Right lung (tissue), 5 donors: ENCODE data around the gene PKHD1. TPM values are rescaled to one million over a fixed set of nuclear protein-coding genes. Genes with fewer than 3 reads are reported as not detected.
A peak's percentile ranks its signal among the peaks of the same experiment; 100 is the strongest.

Experiments
- DNase-seq, 2 donors: peaks; one replicate each; pipeline ENCODE4 v3.0.0-alpha.2; 2013
- polyA plus RNA-seq, 5 donors: library from polyadenylated mRNA; unstranded; fragments of 120-200 nt; gene quantifications; one replicate each; pipeline versions ENCODE4 v1.2.1 to v1.2.3, GENCODE V29; 2013; ENCODE audit warnings: inconsistent platforms in 1 of 5, low replicate concordance in 1 of 5; ENCODE audit not compliant: insufficient read length in 5 of 5, insufficient read depth in 1 of 5

Gene PKHD1
- polyA plus RNA-seq, 5 donors, result 3.2 to 7.6 (median 6.4) TPM

GRCh38 chr6:52042141-52042885 lies 45.1 kb downstream of the PKHD1 start:
- DNase-seq, result no peak

- DNase-seq, result no peak
Measured at GRCh38 chr6:52041134-52041533, 46.3 kb downstream of the PKHD1 start.

GRCh38 chr6:52027699-52028098 lies 59.7 kb downstream of the PKHD1 start:
- DNase-seq, result no peak

- DNase-seq, result no peak
Measured at GRCh38 chr6:52024451-52025068, 62.9 kb downstream of the PKHD1 start.

- no peak for DNase-seq
Measured at GRCh38 chr6:52022675-52023074, 64.7 kb downstream of the PKHD1 start.

- peak; percentile 11 to 23 for DNase-seq
Measured at GRCh38 chr6:52020945-52021570, 66.4 kb downstream of the PKHD1 start.

- DNase-seq, result no peak
Measured at GRCh38 chr6:52019881-52020280, 67.5 kb downstream of the PKHD1 start.

- DNase-seq, result no peak
Measured at GRCh38 chr6:52019092-52019491, 68.3 kb downstream of the PKHD1 start.

GRCh38 chr6:52016915-52017748 lies 70.3 kb downstream of the PKHD1 start:
- DNase-seq, result no peak

GRCh38 chr6:52015953-52016352 lies 71.5 kb downstream of the PKHD1 start:
- no peak for DNase-seq

- no peak for DNase-seq
Measured at GRCh38 chr6:52014391-52014790, 73.0 kb downstream of the PKHD1 start.

GRCh38 chr6:52013035-52013434 lies 74.4 kb downstream of the PKHD1 start:
- DNase-seq, result no peak

GRCh38 chr6:52012582-52012981 lies 74.8 kb downstream of the PKHD1 start:
- DNase-seq, result no peak

GRCh38 chr6:52010806-52011205 lies 76.6 kb downstream of the PKHD1 start:
- DNase-seq, result no peak

- no peak for DNase-seq
Measured at GRCh38 chr6:52010145-52010544, 77.3 kb downstream of the PKHD1 start.

- no peak for DNase-seq
Measured at GRCh38 chr6:52009466-52010140, 77.8 kb downstream of the PKHD1 start.

GRCh38 chr6:52000064-52000463 lies 87.3 kb downstream of the PKHD1 start:
- DNase-seq, result no peak

GRCh38 chr6:51996296-51996947 lies 91.0 kb downstream of the PKHD1 start:
- DNase-seq, result no peak

- DNase-seq, result no peak
Measured at GRCh38 chr6:51995214-51995755, 92.1 kb downstream of the PKHD1 start.

GRCh38 chr6:51992876-51993275 lies 94.5 kb downstream of the PKHD1 start:
- no peak for DNase-seq

- DNase-seq, result no peak
Measured at GRCh38 chr6:51989789-51990188, 97.6 kb downstream of the PKHD1 start.
